HUDEP-2 (cell line): ENCODE data around the gene GSAP.
A peak's percentile ranks its signal among the peaks of the same experiment; 100 is the strongest.
"Not testable (repeated sequence)": the region's sequence is repeated elsewhere in the genome, so short reads cannot be mapped to it uniquely, and the experiment has no call there.

Experiments used
- DNase-seq, 76 experiments: peaks; one replicate each; lab custom pipeline; 2025; ENCODE audit not compliant: unreplicated experiment in 76 of 76; lab: John Stamatoyannopoulos, UW

GSAP gene

GRCh38 chr7:77367976-77368375 lies 48.2 kb downstream of the GSAP start:
- no peak for DNase-seq

- DNase-seq = peak in 48 of 76 experiments; percentile 1 to 84 (median 38)
These were observed 53.2 kb downstream of the GSAP start for GRCh38 chr7:77362905-77363304.

GRCh38 chr7:77360969-77361368 lies 55.2 kb downstream of the GSAP start:
- no peak for DNase-seq

- DNase-seq = no peak
These were observed 56.0 kb downstream of the GSAP start for GRCh38 chr7:77360104-77360503.

- DNase-seq = no peak
These were observed 56.5 kb downstream of the GSAP start for GRCh38 chr7:77359599-77359998.

GRCh38 chr7:77354914-77355313 lies 61.2 kb downstream of the GSAP start:
- no peak for DNase-seq

GRCh38 chr7:77354484-77354883 lies 61.7 kb downstream of the GSAP start:
- no peak for DNase-seq

GRCh38 chr7:77353911-77354310 lies 62.2 kb downstream of the GSAP start:
- DNase-seq = no peak

GRCh38 chr7:77353407-77353721 lies 62.8 kb downstream of the GSAP start:
- no peak for DNase-seq

GRCh38 chr7:77352665-77353406 lies 63.3 kb downstream of the GSAP start:
- DNase-seq = no peak

GRCh38 chr7:77351539-77352004 lies 64.6 kb downstream of the GSAP start:
- peak in 9 of 76 experiments; percentile 2 to 39 (median 8) for DNase-seq

- no peak for DNase-seq
These were observed 67.0 kb downstream of the GSAP start for GRCh38 chr7:77349141-77349540.

- DNase-seq = no peak
These were observed 67.8 kb downstream of the GSAP start for GRCh38 chr7:77348371-77348813.

GRCh38 chr7:77346441-77346840 lies 69.7 kb downstream of the GSAP start:
- no peak for DNase-seq

- not testable (repeated sequence) for DNase-seq
These were observed 70.7 kb downstream of the GSAP start for GRCh38 chr7:77345426-77345825.

GRCh38 chr7:77339726-77340125 lies 76.4 kb downstream of the GSAP start:
- DNase-seq = no peak

- DNase-seq = no peak
These were observed 77.1 kb downstream of the GSAP start for GRCh38 chr7:77338883-77339629.

- peak in 4 of 76 experiments; percentile 1 to 12 (median 4) for DNase-seq
These were observed 77.9 kb downstream of the GSAP start for GRCh38 chr7:77338260-77338659.

GRCh38 chr7:77337456-77337990 lies 78.6 kb downstream of the GSAP start:
- DNase-seq = no peak

GRCh38 chr7:77335581-77335980 lies 80.6 kb downstream of the GSAP start:
- no peak for DNase-seq

- DNase-seq = not testable (repeated sequence)
These were observed 82.1 kb downstream of the GSAP start for GRCh38 chr7:77334039-77334438.
